Erythroblast (primary cell): ENCODE measurements around the gene TRA2B.

ENCODE experiments used
- GATA1 ChIP-seq: IDR thresholded peaks from 2 replicates; pipeline ENCODE4 v1.6.1; 2011; ENCODE audit warnings: low read depth, mild to moderate bottlenecking, control low read depth, low read length, moderate library complexity
- POLR2A ChIP-seq: IDR thresholded peaks from 2 replicates; pipeline ENCODE4 v1.6.1; 2011; ENCODE audit warnings: mild to moderate bottlenecking, low read length

DNA sequence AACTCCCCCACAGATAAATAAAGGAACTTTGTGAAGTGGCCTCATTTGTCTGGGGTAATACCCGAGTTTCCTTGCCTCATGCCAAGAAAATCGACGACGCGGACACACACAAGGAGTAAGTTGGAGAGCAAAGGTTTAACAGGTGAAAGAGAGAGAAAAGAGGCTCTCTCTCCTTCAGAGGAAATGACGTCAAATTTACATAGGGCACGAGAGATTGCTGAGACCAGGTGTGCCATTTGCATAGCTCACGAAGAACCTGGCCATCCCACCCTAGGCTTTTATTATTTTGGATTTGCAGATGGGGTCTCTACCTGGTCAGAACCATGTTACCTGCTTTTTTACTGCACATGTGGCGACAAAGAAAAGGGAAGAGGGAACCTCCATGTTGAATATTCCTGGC lies 63.7 kb downstream of the TRA2B start:
- TF ChIP-seq POLR2A: no peak
- no peak for TF ChIP-seq GATA1
